H1 (cell line): Measurements from ENCODE around the gene GNS. TPM values are rescaled to one million over a fixed set of nuclear protein-coding genes. Genes with fewer than 3 reads are reported as not detected.

ENCODE experiments used
- ASH2L ChIP-seq: fragments of 200-600, 300-600 bp; sonication (generic); IDR thresholded peaks from one replicate; pipeline ENCODE4 v1.7.1; 2017; ENCODE audit warnings: low read length
- BRCA1 ChIP-seq: IDR thresholded peaks from 2 replicates; pipeline ENCODE4 v1.6.1; 2012; ENCODE audit warnings: low read depth, low read length, improper control_type of control experiment
- EZH2 ChIP-seq: fragments of 200-600 bp; sonication (generic); IDR thresholded peaks from 2 replicates; pipeline ENCODE4 v1.7.1; 2012; ENCODE audit warnings: low read depth, mild to moderate bottlenecking, moderate library complexity, low read length, inconsistent platforms; ENCODE audit not compliant: severe bottlenecking
- FOSL1 ChIP-seq: IDR thresholded peaks from 2 replicates; pipeline ENCODE4 v1.6.1; 2011; ENCODE audit warnings: mild to moderate bottlenecking, low read depth, low read length, moderate library complexity; ENCODE audit not compliant: insufficient read depth
- RBBP5 ChIP-seq: IDR thresholded peaks from 2 replicates; pipeline ENCODE4 v1.7.1; 2012; ENCODE audit warnings: low read depth, mild to moderate bottlenecking, inconsistent platforms, low read length, moderate library complexity, borderline replicate concordance
- SIX5 ChIP-seq: IDR thresholded peaks from 2 replicates; pipeline ENCODE4 v1.6.1; 2011; ENCODE audit warnings: mild to moderate bottlenecking, low read depth, low read length
- TAF7 ChIP-seq: optimal IDR thresholded peaks from 2 replicates; pipeline ENCODE3; 2011; ENCODE audit warnings: low read depth, mild to moderate bottlenecking, inconsistent platforms, low read length, moderate library complexity, borderline replicate concordance
- ZNF274 ChIP-seq: IDR thresholded peaks from 2 replicates; pipeline ENCODE4 v1.7.0; 2012; ENCODE audit warnings: low read length, borderline replicate concordance; ENCODE audit errors: extremely low read depth
- polyA plus RNA-seq, 7 experiments: library from polyadenylated mRNA; depleted of rRNA in 3 of 7; stranded (reverse) in 5 of 7; unstranded in 2 of 7; fragments of >200 nt in 5 of 7; fragments of 200-250 nt in 2 of 7; gene quantifications; 1 replicate in 5 of 7; 2 replicates in 1 of 7; 4 replicates in 1 of 7; pipeline versions ENCODE4 v1.2.1 to v1.2.3, GENCODE V29; 2011 to 2013; ENCODE audit warnings: missing spikeins in 2 of 7, mixed read lengths in 2 of 7
- total RNA-seq: library from RNA; stranded (reverse); fragmentation: NEBNext Ultra II Directional; extraction: Animal tissue kit (Norgen Biotek cat#: 25700); gene quantifications from 2 replicates; pipeline ENCODE4 v1.2.1, GENCODE V29; 2021

Gene GNS
- total and polyA plus RNA-seq, 2 of the 8 experiments (the other 6 are each of a cell fraction or from before 2014, with no cell fraction given): 16.0 to 28.5 TPM

GRCh38 chr12:64745259-64745807 lies 13.9 kb downstream of the GNS start (continued):
- TF ChIP-seq TAF7: no peak
- TF ChIP-seq RBBP5: no peak
- TF ChIP-seq ZNF274: no peak
- no peak for TF ChIP-seq ASH2L
- TF ChIP-seq BRCA1: no peak
- no peak for TF ChIP-seq EZH2
- TF ChIP-seq FOSL1: no peak
- no peak for TF ChIP-seq SIX5
- TF ChIP-seq, all 59 proteins: peak for 0
